H1 (cell line): ENCODE results near the gene ASB6. TPM values are rescaled to one million over a fixed set of nuclear protein-coding genes. Genes with fewer than 3 reads are reported as not detected.

Source experiments
- EZH2 ChIP-seq: fragments of 200-600 bp; sonication (generic); IDR thresholded peaks from 2 replicates; pipeline ENCODE4 v1.7.1; 2012; ENCODE audit warnings: low read depth, mild to moderate bottlenecking, moderate library complexity, low read length, inconsistent platforms; ENCODE audit not compliant: severe bottlenecking
- polyA plus RNA-seq, 7 experiments: library from polyadenylated mRNA; depleted of rRNA in 3 of 7; stranded (reverse) in 5 of 7; unstranded in 2 of 7; fragments of >200 nt in 5 of 7; fragments of 200-250 nt in 2 of 7; gene quantifications; 1 replicate in 5 of 7; 2 replicates in 1 of 7; 4 replicates in 1 of 7; pipeline versions ENCODE4 v1.2.1 to v1.2.3, GENCODE V29; 2011 to 2013; ENCODE audit warnings: missing spikeins in 2 of 7, mixed read lengths in 2 of 7
- total RNA-seq: library from RNA; stranded (reverse); fragmentation: NEBNext Ultra II Directional; extraction: Animal tissue kit (Norgen Biotek cat#: 25700); gene quantifications from 2 replicates; pipeline ENCODE4 v1.2.1, GENCODE V29; 2021

ASB6 gene
- total and polyA plus RNA-seq, 2 of the 8 experiments (the other 6 are each of a cell fraction or from before 2014, with no cell fraction given) = 14.0 to 17.3 TPM

- no peak for TF ChIP-seq EZH2
Observed at GRCh38 chr9:129643706-129644105, 1.8 kb upstream of the ASB6 start (continued).
